ENCODE results near the gene GNG3.

DNA sequence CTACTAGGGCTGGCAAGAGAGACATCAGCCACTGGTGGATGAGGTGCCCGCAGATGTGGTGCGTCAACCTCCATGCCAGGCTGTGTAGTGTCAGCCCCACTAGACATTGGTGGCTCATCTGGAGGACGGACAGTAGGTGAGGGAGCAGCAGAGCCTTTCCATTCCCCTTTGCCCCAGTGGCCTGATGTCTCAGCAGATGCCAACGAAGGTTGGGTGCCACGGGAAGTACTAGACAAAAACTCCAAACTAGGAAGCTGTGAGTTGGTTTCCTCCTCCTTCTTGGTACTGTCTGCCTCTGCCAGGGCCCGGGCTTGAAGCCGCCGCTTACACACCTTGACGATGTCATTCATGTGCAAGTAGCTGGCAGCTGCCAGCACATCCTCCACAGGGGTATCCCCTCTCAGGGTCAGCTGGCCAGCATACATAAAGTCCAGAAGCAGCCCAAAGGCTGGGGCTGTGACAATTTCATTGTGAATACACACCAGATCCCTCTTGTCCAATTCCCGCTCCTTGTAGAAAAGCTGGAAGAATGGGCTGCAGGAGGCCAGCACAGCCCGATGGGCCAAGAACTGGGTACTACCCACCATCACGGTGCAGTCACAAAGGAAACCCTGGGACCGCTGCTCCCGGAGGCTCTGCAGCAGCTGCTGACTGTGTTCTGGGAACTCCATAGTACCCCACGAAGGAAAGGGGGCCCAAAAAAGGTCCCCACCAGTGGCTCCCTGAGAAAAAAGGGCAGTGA lies 45.7 kb downstream of the GNG3 start:
- TF ChIP-seq, protein P1, sequence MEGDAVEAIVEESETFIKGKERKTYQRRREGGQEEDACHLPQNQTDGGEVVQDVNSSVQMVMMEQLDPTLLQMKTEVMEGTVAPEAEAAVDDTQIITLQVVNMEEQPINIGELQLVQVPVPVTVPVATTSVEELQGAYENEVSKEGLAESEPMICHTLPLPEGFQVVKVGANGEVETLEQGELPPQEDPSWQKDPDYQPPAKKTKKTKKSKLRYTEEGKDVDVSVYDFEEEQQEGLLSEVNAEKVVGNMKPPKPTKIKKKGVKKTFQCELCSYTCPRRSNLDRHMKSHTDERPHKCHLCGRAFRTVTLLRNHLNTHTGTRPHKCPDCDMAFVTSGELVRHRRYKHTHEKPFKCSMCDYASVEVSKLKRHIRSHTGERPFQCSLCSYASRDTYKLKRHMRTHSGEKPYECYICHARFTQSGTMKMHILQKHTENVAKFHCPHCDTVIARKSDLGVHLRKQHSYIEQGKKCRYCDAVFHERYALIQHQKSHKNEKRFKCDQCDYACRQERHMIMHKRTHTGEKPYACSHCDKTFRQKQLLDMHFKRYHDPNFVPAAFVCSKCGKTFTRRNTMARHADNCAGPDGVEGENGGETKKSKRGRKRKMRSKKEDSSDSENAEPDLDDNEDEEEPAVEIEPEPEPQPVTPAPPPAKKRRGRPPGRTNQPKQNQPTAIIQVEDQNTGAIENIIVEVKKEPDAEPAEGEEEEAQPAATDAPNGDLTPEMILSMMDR (IDR thresholded peaks at IDR 0.05; ENCODE audit: borderline replicate concordance, extremely low read depth, low read length, poor library complexity, severe bottlenecking), result no peak
- no peak for TF ChIP-seq EZH2 (IDR thresholded peaks at IDR 0.05; ENCODE audit: borderline replicate concordance, low read depth, low read length, severe bottlenecking)
